NCI-H128 (cell line): ENCODE measurements around the gene CNTN4.

Experiments
- DNase-seq: peaks from one replicate; lab custom pipeline; 2025; ENCODE audit not compliant: unreplicated experiment; lab: John Stamatoyannopoulos, UW

Gene CNTN4

DNA sequence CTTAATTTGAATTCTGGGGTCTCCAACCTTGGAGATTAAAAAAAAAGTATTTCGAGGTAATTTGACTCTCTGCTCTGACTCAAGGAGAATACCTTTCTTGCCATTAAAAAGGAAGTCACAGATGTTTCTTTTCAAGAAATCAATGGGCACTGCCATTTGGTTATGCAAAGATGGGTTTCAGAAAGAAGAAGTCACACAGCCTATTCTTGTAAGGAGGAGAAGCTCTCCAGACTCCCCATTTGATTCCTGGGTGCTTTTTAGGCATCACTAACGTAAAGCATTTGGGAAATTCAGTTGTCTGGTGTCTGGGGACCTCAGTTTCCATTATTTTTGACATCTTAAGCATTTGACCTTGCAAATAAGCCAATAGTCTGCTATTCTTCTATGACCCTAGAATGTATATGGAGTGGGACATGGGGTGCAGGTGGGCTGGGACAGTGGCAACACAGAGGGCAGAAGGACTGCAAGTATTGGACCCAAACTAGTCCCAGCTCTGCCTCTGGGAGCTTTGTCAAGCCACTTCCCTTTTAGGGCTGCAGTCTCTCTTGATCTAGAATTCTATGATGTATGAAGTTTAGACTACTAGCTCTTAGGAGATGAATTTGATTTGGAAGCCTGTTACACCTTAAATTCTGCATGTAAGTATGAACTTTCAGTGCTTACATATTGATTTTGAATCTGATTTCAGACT lies 983.7 kb downstream of the CNTN4 start:
- no peak for DNase-seq

DNA sequence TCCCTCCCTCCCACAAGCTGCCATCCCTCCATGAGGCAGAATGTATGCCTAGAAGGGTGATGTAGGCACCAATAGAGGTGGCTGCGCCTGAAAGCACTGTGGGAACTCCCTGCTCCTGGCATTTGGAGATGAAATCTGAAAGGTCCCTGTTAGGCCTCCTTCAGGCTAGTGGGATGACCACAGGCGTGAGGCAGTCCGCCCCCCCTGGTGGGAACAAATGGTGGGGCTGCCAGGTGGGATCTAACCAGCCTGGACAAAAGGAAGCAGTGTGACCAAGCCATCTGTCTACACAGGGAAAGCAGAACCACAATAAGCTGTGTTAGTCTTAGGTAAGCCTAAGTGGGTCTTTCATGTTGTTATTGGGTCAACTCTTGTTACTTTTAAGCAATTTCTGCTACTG lies 986.2 kb downstream of the CNTN4 start:
- no peak for DNase-seq

DNA sequence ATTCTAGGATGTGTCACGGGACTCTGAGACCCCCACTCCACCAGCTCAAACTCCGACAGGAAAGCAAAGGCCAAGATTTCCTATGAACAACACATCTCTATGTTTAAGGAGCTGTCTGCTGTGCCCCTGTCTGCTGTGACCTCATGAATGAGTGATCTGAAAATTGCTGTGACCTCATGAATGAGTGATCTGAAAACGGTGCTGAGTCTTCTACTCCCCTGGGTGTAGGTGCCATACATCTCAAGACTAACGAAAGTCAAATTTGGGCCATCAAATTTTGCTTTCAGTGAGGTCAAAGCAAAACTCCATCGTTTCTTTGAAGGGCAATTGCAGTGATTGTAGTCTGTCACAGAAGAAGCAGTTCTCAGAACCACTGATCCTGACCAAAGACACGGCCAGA lies 987.1 kb downstream of the CNTN4 start:
- DNase-seq = no peak

GRCh38 chr3:3086239-3086638 lies 987.6 kb downstream of the CNTN4 start:
- no peak for DNase-seq

DNA sequence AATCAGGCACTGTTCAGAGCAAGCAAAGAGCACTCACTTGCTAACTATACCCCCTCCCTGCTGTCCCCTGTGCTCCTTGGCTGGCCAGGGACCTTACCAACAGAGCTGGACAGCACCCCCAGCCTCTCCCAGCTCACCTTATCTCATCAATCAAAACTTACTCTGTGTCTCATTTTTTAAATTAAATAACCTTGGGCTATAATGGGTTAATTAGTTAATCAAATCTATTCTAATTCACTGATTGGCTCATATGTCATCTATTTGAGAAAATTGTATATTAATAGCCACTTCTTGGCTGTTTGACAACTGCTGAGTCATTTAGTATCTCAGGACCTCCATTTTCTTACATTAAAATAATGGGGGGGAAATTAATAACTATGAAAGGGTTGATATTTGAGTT lies 988.6 kb downstream of the CNTN4 start:
- no peak for DNase-seq

- no peak for DNase-seq
These were observed 989.2 kb downstream of the CNTN4 start for GRCh38 chr3:3087716-3088465.

DNA sequence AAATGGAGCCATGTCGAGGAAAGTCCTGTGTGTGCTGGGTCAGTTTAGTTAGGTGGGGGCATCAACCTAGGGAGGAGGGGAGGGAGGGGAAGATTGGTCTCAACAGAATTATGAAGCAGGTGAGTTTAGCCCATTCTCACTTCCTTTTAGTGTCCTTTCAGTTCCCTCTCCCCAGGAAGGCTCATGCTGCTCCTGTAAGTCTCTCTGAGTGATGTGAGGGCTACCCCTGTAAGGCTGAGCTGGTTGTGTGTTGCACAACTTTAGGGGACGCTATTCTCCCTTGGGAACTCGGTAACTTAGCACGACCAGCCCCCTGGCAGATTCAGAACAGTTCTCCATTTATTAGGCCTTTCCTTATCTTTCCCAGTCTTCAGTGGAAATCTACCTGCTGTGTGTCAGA lies 990.4 kb downstream of the CNTN4 start:
- no peak for DNase-seq

DNA sequence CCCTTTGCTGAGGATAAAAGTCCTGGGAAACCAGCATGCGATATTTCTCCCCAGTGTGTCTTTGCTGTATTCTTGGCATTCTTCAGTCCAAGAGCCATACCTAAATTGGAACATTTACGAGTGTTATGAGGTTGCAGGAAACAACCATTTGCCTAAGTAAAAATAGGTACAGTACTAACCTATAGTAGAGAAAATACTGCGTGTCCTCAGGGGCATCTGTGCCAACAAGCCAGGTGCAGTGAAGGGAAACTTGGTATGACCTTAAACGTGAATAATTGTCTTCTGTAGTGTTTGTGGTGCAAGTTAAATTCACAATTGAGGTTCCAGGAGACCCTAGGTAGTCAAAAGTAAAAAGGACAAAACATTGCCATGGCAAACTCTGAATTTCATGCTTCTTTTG lies 999.3 kb downstream of the CNTN4 start:
- no peak for DNase-seq

- DNase-seq = no peak
These were observed 1003.2 kb downstream of the CNTN4 start for GRCh38 chr3:3101660-3102458.

DNA sequence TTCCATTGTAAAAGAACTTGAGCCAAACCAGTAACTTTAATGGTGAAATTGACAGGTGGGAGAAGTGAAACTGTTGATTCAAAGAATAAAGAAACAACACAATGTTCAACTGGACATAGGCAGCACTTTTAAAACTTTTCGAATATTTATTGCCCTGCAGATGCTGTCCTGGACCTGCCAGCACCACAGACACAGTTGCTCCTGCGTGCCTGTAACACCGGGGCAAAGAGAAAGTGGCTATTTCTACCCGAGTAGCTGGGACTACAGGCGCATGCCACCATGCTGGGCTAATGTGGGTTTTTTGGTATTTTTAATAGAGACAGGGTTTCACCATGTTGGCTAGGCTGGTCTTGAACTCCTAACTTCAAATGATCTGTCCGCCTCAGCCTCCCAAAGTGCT lies 1004.1 kb downstream of the CNTN4 start:
- DNase-seq = no peak

DNA sequence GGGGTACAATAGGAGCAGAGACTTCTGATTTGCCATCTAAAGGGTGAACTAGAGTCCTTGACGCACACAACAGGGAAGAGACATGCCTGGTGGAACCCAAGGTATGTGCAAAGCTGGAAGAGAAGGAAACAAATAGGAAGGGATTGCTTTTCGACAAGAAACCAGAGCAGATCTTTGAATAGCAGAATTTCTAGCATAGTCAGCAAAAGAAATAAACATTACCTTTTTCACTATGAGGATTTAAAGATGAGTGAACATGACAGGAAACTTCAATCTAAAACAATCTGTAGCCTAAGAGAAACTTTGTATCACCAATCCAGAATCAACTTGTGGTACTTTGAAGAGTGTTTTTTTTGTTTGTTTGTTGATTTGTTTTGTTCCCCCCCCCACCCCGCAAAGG lies 1006.6 kb downstream of the CNTN4 start:
- no peak for DNase-seq

DNA sequence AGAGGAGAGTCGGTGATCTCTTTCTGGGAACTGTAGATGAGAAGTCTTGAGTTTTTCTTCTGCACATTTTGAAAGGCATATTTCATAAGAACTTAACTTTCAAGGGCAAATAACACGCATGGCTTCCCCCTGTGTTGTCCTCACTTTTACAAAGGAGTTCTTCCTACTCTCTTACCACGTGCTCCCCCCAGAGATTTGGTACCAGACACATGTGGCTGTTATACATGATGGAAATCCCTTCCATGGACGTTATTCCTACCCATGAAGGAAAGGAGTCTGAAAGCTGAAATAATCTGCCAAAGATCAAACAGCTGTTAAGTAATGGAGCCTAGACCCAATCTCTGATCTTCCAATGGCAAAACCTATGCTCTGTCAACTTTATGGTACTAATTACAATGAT lies 1007.1 kb downstream of the CNTN4 start:
- no peak for DNase-seq

DNA sequence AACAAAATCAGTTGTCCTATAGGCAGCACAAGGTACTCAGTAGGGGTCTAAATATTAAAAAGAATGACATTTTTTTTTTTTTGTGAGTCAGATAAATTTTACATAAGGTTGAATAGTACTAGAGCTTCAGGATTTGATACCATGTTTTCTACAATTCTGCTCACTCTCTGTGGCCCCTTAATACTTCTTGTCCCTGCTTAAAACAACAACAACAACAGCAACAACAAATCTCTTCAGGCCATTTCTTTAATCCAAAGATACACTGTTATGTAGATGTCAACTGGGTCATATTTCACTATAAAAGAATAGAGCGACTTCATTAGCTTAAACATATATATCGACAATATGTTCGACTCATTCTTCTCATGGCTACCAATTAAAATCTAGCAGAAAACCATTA lies 1008.5 kb downstream of the CNTN4 start:
- no peak for DNase-seq
